Testis (tissue), 3 donors: ENCODE data around the gene STK17A. TPM values are rescaled to one million over a fixed set of nuclear protein-coding genes. Genes with fewer than 3 reads are reported as not detected.
"Not testable (repeated sequence)": the region's sequence is repeated elsewhere in the genome, so short reads cannot be mapped to it uniquely, and the experiment has no call there.

ENCODE experiments used
- DNase-seq: peaks from one replicate; pipeline ENCODE4 v3.0.0-alpha.2; 2019
- H3K27ac ChIP-seq, 2 donors: fragments of 200-600 bp; sonication (generic); one replicate each; pipeline ENCODE4 v1.5.1; 2019
- H3K27me3 ChIP-seq: fragments of 200-600 bp; sonication (generic); one replicate; pipeline ENCODE4 v1.5.1; 2019
- H3K36me3 ChIP-seq: fragments of 200-600 bp; sonication (generic); one replicate; pipeline ENCODE4 v1.5.1; 2017; ENCODE audit warnings: low read depth; ENCODE audit errors: missing control alignments
- H3K4me1 ChIP-seq: fragments of 200-600 bp; sonication (generic); one replicate; pipeline ENCODE4 v1.5.1; 2019
- H3K4me3 ChIP-seq, 2 donors: fragments of 200-600 bp; sonication (generic); one replicate each; pipeline ENCODE4 v1.5.1; 2017 to 2019
- H3K9me3 ChIP-seq: fragments of 200-600 bp; sonication (generic); one replicate; pipeline ENCODE4 v1.5.1; 2017
- CTCF ChIP-seq, 3 experiments: fragments of 450-650 bp in 2 of 3; fragments of 200-600 bp in 1 of 3; sonication (generic) in 1 of 3; IDR thresholded peaks; one replicate each; pipeline ENCODE4 v1.5.1; 2016 to 2019; ENCODE audit warnings: antibody characterized with exemption in 3 of 3, mild to moderate bottlenecking in 2 of 3, moderate library complexity in 1 of 3
- POLR2A ChIP-seq: fragments of 450-650 bp; IDR thresholded peaks from one replicate; pipeline ENCODE4 v1.6.1; 2017; ENCODE audit warnings: antibody characterized with exemption, mild to moderate bottlenecking, moderate library complexity
- WGBS, 2 donors: methylation state at CpG; one replicate each; pipeline ENCODE4 v1.1.5; 2018; 5-methylcytosine and 5-hydroxymethylcytosine counted together
- intact Hi-C: fragments of 100-400 bp; cut with DNase I; formaldehyde crosslinking; loops from one replicate; pipeline ENCODE4 v1.15.1; 2023; ENCODE audit warnings: low total_unique reads
- polyA plus RNA-seq: library from polyadenylated mRNA; stranded (reverse); fragments of 350-450 nt; fragmentation: Illumina TruSeq; extraction: RNeasy Lipid Tissue Mini Kit (QIAGEN cat#74804); gene quantifications from one replicate; pipeline ENCODE4 v1.2.3, GENCODE V29; 2014; ENCODE audit warnings: low read depth, low replicate concordance; ENCODE audit not compliant: insufficient read depth
- total RNA-seq, 2 donors: library from RNA; depleted of rRNA; stranded (reverse); fragments of >200 nt; gene quantifications; one replicate each; pipeline ENCODE4 v1.2.3, GENCODE V29; 2016

The STK17A gene
- total and polyA plus RNA-seq, 3 donors from 2014 or later, result 14.8 to 43.2 (median 18.8) TPM

DNA sequence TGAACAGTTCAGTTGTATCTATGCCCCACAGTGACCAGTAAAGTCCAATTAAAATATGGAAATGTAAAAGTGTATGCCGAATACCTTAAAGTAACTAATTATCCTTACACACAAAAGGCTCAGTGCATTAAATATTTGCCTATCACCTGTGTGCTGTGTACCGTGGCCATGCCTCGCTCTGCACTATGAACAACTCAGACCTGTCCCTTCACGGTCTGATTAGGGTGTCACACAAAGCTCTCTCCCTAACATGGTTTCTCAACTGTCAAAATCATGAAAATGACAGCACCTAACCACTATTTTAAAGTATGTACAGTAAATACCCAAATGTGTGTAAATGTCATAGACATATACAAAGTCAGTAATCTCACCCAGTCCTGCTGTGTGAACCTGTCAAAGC lies 43.1 kb downstream of the STK17A start:
- intact Hi-C loops, result no loop called here

DNA sequence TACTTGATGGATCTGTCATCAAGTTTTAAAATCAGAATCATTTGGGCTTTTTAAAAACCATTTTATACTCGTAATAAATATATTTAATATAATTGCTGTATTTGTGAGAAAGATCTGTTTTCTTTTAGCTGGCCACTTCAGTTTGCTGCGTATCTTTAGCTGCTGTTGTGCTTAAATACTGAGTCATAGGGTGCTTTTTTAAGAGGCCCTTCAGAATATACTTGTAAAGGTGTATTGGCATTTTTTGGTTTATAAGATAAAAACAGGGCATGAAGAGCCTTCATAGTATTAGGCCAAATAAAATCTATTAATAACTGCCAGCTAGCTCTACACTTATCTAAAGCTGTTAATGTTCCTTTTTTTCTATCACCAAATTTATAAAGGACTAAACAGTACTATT lies 43.8 kb downstream of the STK17A start:
- no peak for TF ChIP-seq CTCF (IDR thresholded peaks at IDR 0.05)
- no peak for TF ChIP-seq POLR2A
- Histone ChIP-seq H3K36me3 (no peaks in the 10 kb centered on the region), H3K27me3 (no peaks in the 10 kb centered on the region), H3K4me3 (no peak overlapping the region), H3K9me3 (no peaks in the 10 kb centered on the region), H3K27ac (no peak overlapping the region), H3K4me1 (no peaks in the 10 kb centered on the region)
- intact Hi-C loops, result no loop called here
- no peak for DNase-seq
- 91 to 95% methylated on average over 2 of the region's 2 CpGs for WGBS, 2 donors

More for the DNA sequence above, 43.1 kb downstream of the STK17A start:
- DNase-seq, result no peak
- Histone ChIP-seq H3K4me3 (no peak overlapping the region), H3K4me1 (no peaks in the 10 kb centered on the region), H3K9me3 (no peaks in the 10 kb centered on the region), H3K27me3 (no peaks in the 10 kb centered on the region), H3K36me3 (no peaks in the 10 kb centered on the region), H3K27ac (no peak overlapping the region)
- TF ChIP-seq CTCF (IDR thresholded peaks at IDR 0.05) (no peak), POLR2A (no peak)
- 92 to 96% methylated on average over 4 of the region's 4 CpGs for WGBS, 2 donors

- H3K4me1 ChIP-seq, DNase-seq, H3K4me3 ChIP-seq, H3K36me3 ChIP-seq, intact Hi-C loops, H3K27ac ChIP-seq, H3K9me3 ChIP-seq, H3K27me3 ChIP-seq: not testable (repeated sequence)
- WGBS, 2 donors, result 94 to 95% methylated on average over 3 of the region's 3 CpGs
Measured at GRCh38 chr7:43627798-43628197, 44.9 kb downstream of the STK17A start.

DNA sequence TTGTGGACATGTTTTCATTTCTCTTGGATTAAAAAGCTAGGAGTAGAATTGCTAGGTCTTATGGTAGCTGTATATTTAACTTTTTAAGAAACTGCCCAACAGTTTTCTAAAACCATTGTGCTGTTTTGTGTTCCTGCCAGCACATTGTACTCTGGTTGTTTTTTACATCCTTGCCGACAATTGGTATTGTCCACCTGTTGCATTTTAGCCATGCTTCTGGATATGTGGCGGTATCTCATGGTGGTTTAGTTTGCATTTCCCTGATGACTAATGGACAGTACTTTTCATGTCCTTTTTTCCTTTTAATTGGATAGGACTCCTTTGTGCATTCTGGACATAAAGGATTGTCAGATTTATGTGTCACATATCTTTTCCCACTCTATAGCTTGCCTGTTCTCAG lies 45.5 kb downstream of the STK17A start:
- TF ChIP-seq POLR2A (no peak), CTCF (IDR thresholded peaks at IDR 0.05) (no peak)
- Histone ChIP-seq H3K4me1 (no peaks in the 10 kb centered on the region), H3K4me3 (no peak overlapping the region), H3K36me3 (no peaks in the 10 kb centered on the region), H3K27me3 (no peaks in the 10 kb centered on the region), H3K27ac (no peak overlapping the region), H3K9me3 (no peaks in the 10 kb centered on the region)
- intact Hi-C loops, result no loop called here
- DNase-seq, result no peak
- 88 to 100% methylated on average over 2 of the region's 2 CpGs for WGBS, 2 donors

GRCh38 chr7:43629857-43630256 lies 46.9 kb downstream of the STK17A start:
- 75 to 85% methylated on average over 6 of the region's 6 CpGs for WGBS, 2 donors
- DNase-seq, result no peak
- H3K9me3 ChIP-seq, result no peaks in the 10 kb centered on the region
- no peaks in the 10 kb centered on the region for H3K4me1 ChIP-seq
- H3K4me3 ChIP-seq, result no peak overlapping the region
- H3K36me3 ChIP-seq, result no peaks in the 10 kb centered on the region
- intact Hi-C loops, result no loop called here
- no peak overlapping the region for H3K27ac ChIP-seq
- H3K27me3 ChIP-seq, result no peaks in the 10 kb centered on the region
- TF ChIP-seq POLR2A, result no peak
- no peak for TF ChIP-seq CTCF (IDR thresholded peaks at IDR 0.05)
